HPDE6-E6E7 (cell line): ENCODE measurements around the gene CX3CR1.
"Not testable (repeated sequence)": the region's sequence is repeated elsewhere in the genome, so short reads cannot be mapped to it uniquely, and the experiment has no call there.

Experiments
- DNase-seq: peaks from one replicate; pipeline ENCODE4 v3.0.0; 2011; ENCODE audit warnings: missing footprints; ENCODE audit errors: extremely low spot score

CX3CR1 gene

GRCh38 chr3:39279745-39280517, at the start of gene CX3CR1:
CX3CR1 (minus strand) TSS chr3:39280036; CDS start chr3:39266509, 13,527 bp downstream.
- no peak for DNase-seq

DNA sequence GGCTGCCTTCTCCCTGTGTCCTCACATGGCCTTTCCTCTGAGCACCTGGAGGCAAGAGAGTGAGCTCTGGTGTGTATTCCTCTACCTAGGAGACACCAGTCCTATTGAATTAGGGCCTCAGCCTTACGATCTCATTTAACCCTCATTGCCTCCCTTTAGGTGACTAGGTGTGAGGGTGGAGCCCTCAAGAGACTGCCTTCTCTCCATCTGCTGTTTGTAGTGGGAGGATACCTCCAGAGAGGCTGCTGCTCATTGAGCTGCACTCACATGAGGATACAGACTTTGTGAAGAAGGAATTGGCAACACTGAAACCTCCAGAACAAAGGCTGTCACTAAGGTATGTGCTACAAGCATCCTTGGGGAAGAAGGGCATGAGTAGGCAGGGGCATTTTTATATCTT, 49.7 kb upstream of the CX3CR1 start, which contains the start of gene CCR8:
Gene CCR8, plus strand, starts transcription at position 217 of the 400 bp plus-strand sequence. CDS start 2,623 bp downstream, outside the sequence.
- no peak for DNase-seq

GRCh38 chr3:39327746-39328349, 48.0 kb upstream of the CX3CR1 start:
- DNase-seq, result no peak

GRCh38 chr3:39327053-39327745, 47.4 kb upstream of the CX3CR1 start:
- no peak for DNase-seq

DNA sequence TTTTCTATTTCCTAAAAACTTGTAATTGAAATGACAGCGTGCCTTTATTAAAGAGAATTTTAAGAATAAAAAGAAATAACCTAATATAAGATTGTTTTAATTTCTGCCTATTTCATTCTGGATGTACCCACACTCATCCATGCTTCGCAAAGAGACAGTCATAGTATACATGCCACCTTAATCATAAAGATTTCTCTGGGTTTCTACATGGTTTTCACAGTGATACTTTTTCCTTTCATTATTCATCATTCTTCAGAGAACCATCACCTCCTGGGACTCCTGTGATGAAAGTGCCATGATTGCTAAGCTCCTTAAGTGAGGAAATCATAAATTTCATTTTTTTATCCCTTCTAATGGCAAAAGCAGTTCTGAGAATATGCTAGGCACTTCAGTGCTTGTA, 45.4 kb upstream of the CX3CR1 start:
- no peak for DNase-seq

GRCh38 chr3:39323494-39323893, 43.7 kb upstream of the CX3CR1 start:
- DNase-seq, result no peak

DNA sequence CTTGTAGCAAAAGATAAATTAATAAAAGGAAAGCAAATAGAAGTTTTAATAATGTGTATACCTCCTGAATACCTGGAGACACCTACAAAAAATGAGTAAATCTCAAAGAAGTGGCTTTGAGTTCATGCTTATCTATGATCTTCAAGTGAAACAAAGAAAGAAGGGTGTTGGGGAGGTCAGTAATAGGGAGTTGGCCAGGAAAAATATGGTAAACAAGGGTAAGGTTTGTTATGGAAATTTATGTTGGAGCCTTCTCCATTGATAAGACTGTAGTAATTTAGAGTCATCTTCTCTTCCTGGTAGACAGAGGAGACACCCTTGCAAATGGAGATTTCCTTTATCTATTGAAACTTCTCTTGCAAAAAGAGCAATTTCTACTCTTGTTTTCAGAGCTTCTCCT, 43.1 kb upstream of the CX3CR1 start:
- DNase-seq, result no peak

DNA sequence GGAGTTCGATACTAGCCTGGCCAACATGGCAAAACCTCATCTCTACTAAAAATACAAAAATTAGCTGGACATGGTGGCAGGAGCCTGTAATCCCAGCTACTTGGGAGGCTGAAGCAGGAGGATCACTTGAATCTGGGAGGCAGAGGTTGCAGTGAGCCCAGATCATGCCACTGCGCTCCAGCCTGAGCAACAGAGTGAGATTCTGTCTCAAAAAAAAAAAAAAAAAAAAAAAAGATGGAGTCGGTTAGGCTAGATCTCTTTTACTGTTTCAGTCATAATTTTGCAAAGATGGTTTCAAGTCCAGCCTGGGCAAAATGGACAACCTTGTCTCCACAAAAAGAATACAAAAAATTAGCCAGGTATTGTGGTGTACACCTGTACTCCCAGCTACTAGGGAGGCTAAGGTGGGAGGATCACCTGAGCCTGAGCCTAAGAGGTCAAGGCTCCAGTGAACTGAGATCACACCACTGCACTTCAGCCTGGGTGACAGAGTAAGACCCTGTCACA, 42.4 kb upstream of the CX3CR1 start:
- not testable (repeated sequence) for DNase-seq

- DNase-seq, result not testable (repeated sequence)
Observed at GRCh38 chr3:39321574-39321983, 41.7 kb upstream of the CX3CR1 start.

DNA sequence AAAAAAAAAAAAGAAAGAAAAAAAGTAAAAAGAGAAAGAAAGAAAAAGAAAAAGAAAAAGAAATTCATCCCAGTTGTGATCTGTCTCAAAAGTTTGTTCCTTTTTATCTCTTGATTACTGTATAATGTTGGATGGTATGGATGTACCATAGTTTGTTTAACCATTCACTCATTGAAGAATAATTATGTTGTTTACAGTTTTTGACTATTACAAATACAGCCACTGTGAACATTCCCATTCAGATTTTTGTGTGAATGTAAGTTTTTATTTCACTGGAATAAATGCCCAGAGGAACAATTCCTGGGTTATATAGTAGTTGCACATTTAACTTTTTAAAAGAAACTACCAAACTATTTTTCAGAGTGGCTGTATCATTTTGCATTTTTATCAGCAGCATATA, 39.4 kb upstream of the CX3CR1 start:
- DNase-seq, result no peak

DNA sequence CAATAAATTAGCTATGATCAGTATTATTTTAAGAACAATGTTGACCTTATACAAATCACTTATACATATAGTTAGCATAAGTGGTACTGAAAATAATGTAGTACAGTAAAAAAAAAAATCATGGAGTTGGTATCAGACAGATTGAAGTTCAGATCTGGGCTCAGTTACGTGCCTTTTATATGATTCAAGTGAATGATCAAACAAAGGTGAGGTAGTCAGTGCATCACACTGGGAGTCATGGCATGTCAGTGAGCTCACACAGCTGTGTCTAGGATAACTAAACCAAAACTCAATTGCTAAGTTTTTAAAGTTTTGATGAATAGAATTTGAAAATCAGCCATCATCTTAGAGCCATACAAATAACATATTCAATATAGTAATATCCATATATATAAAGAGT, 38.5 kb upstream of the CX3CR1 start:
- DNase-seq, result no peak

- DNase-seq, result no peak
Observed at GRCh38 chr3:39317571-39318169, 37.8 kb upstream of the CX3CR1 start.

DNA sequence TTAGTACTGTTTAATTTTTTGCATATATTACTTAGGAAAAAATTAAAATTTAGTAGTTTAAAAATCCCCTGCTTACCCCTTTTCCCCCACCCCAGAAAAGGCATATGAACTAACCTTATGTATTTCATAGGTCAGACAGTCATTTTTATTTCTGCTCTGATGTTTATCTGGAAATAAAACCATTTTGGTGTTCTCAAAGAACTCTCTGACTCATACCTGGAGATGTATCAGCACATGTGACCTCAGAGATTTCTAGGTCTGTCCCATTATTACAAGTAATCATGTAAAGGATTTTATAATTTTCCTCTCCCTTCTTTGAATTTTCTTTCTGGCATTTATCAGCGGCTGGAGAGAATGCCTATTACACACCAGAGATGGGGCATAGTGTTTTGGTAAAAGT, 35.6 kb upstream of the CX3CR1 start:
- DNase-seq, result no peak

DNA sequence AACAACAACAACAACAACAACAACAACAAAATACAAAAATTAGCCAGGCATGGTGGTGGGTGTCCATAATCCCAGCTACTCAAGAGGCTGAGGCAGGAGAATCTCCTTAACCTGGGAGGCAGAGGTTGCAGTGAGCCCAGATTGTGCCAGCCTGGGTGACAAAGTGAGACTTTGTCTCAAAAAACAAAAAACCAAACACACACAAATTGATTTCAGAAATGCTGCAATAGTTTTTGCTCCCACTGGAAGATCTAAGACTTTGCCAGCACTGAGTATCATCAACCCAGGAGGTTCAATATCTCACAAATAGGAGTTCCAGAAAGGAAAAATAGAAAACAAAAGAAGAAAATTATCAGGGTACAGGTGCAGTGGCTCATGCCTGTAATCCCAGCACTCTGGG, 33.5 kb upstream of the CX3CR1 start:
- DNase-seq, result no peak

GRCh38 chr3:39302178-39302577, 22.3 kb upstream of the CX3CR1 start:
- DNase-seq, result no peak

GRCh38 chr3:39299279-39299678, 19.4 kb upstream of the CX3CR1 start:
- DNase-seq, result no peak

- no peak for DNase-seq
Observed at GRCh38 chr3:39296197-39297077, 16.6 kb upstream of the CX3CR1 start.

- no peak for DNase-seq
Observed at GRCh38 chr3:39295184-39295775, 15.4 kb upstream of the CX3CR1 start.

- DNase-seq, result no peak
Observed at GRCh38 chr3:39294446-39295183, 14.8 kb upstream of the CX3CR1 start.

- no peak for DNase-seq
Observed at GRCh38 chr3:39292961-39293360, 13.1 kb upstream of the CX3CR1 start.
